Measurements from ENCODE around the gene ING1. TPM values are rescaled to one million over a fixed set of nuclear protein-coding genes. Genes with fewer than 3 reads are reported as not detected.
A peak's percentile ranks its signal among the peaks of the same experiment; 100 is the strongest.
"Not testable (repeated sequence)": the region's sequence is repeated elsewhere in the genome, so short reads cannot be mapped to it uniquely, and the experiment has no call there.

Gene ING1
- total and polyA plus RNA-seq, 7 donors = 5.2 to 16.9 (median 7.0) TPM

GRCh38 chr13:110716247-110716515 lies 2.7 kb downstream of the ING1 start:
- peak overlapping the region; percentile 90 for H3K4me3 ChIP-seq
- ATAC-seq = peak in 2 of 4 donors; percentile 12 to 20
- TF ChIP-seq, protein P1, sequence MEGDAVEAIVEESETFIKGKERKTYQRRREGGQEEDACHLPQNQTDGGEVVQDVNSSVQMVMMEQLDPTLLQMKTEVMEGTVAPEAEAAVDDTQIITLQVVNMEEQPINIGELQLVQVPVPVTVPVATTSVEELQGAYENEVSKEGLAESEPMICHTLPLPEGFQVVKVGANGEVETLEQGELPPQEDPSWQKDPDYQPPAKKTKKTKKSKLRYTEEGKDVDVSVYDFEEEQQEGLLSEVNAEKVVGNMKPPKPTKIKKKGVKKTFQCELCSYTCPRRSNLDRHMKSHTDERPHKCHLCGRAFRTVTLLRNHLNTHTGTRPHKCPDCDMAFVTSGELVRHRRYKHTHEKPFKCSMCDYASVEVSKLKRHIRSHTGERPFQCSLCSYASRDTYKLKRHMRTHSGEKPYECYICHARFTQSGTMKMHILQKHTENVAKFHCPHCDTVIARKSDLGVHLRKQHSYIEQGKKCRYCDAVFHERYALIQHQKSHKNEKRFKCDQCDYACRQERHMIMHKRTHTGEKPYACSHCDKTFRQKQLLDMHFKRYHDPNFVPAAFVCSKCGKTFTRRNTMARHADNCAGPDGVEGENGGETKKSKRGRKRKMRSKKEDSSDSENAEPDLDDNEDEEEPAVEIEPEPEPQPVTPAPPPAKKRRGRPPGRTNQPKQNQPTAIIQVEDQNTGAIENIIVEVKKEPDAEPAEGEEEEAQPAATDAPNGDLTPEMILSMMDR (IDR thresholded peaks at IDR 0.05) = no peak
- DNase-seq = peak; percentile 63 to 83
- H3K36me3 ChIP-seq (ENCODE audit: insufficient read depth in 1 of 2, low read depth in 1 of 2) = peaks cover 0 to 19% of the 10 kb centered on the region in 2 donors
- peak overlapping the region; percentile 99 for H3K27ac ChIP-seq
- intact Hi-C loops (cut with DNase I) = loop anchor here (2.0 to 10.0 kb wide), 3 partner anchors 99 to 151 kb away; no protein-coding TSS in a partner anchor
- H3K9me3 ChIP-seq = no peaks in the 10 kb centered on the region
- WGBS, 3 donors = 0% methylated on average over 12 of the region's 12 CpGs
- H3K4me1 ChIP-seq = peaks cover 22% of the 10 kb centered on the region
- H3K27me3 ChIP-seq (ENCODE audit: insufficient read depth in 3 of 3, low read length in 2 of 3) = no peaks in the 10 kb centered on the region

DNA sequence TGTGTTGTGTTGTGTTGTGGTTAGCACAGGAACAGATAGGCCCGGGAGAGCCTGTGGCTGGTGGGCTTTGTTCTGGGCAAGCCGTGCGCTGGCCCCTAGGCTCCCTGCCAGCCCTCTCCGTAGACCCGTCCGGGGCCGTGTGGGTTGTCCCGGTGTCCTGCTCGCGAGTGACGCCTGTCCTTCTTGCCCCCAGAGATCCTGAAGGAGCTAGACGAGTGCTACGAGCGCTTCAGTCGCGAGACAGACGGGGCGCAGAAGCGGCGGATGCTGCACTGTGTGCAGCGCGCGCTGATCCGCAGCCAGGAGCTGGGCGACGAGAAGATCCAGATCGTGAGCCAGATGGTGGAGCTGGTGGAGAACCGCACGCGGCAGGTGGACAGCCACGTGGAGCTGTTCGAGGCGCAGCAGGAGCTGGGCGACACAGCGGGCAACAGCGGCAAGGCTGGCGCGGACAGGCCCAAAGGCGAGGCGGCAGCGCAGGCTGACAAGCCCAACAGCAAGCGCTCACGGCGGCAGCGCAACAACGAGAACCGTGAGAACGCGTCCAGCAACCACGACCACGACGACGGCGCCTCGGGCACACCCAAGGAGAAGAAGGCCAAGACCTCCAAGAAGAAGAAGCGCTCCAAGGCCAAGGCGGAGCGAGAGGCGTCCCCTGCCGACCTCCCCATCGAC lies 5.7 kb downstream of the ING1 start:
- intact Hi-C loops (cut with DNase I) = loop anchor here in 1 of 2 donors (5.0 to 10.0 kb wide), 2 partner anchors 96 to 148 kb away; no protein-coding TSS in a partner anchor
- WGBS, 3 donors = 97 to 98% (median 98%) methylated on average over 55 to 61 of the region's 61 CpGs

GRCh38 chr13:110722971-110723370 lies 9.5 kb downstream of the ING1 start:
- Histone ChIP-seq H3K36me3 (ENCODE audit: insufficient read depth in 1 of 2, low read depth in 1 of 2) (peaks cover 0 to 35% of the 10 kb centered on the region in 2 donors), H3K27ac (no peak overlapping the region), H3K9me3 (no peaks in the 10 kb centered on the region), H3K4me1 (peaks cover 5% of the 10 kb centered on the region), H3K27me3 (ENCODE audit: insufficient read depth in 3 of 3, low read length in 2 of 3) (no peaks in the 10 kb centered on the region), H3K4me3 (no peak overlapping the region)
- DNase-seq = no peak
- WGBS, 3 donors = 65 to 69% (median 65%) methylated on average over 5 of the region's 5 CpGs
- no peak for ATAC-seq
- TF ChIP-seq, protein P1 (IDR thresholded peaks at IDR 0.05) = no peak
- intact Hi-C loops (cut with DNase I) = no loop called here

More for the DNA sequence above, 5.7 kb downstream of the ING1 start:
- no peak for ATAC-seq
- Histone ChIP-seq H3K27me3 (ENCODE audit: insufficient read depth in 3 of 3, low read length in 2 of 3) (no peaks in the 10 kb centered on the region), H3K9me3 (no peaks in the 10 kb centered on the region), H3K27ac (no peak overlapping the region), H3K36me3 (ENCODE audit: insufficient read depth in 1 of 2, low read depth in 1 of 2) (peaks cover 0 to 35% of the 10 kb centered on the region in 2 donors), H3K4me1 (peaks cover 18% of the 10 kb centered on the region), H3K4me3 (no peak overlapping the region)
- DNase-seq = no peak
- TF ChIP-seq, protein P1 (IDR thresholded peaks at IDR 0.05) = no peak

DNA sequence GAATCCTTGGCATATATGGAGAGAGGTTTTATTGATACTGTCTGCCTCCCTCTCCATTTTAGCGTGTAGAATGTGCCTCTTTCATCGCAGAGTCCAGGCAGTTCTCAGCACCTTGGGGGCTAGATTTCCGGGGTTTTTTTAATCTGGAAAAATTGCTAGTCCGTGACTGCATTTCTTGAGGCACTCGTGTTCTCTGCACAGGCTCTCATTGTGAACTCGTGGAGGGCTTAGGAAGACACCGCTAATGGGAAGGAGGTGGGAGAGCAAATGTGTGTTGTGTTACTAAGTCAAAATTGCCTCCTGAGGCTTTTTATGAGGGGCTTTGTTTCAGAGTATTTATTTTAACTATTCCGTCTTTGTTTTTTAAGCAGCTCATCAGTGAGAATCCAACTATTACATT lies 10.1 kb downstream of the ING1 start:
- Histone ChIP-seq H3K36me3 (ENCODE audit: insufficient read depth in 1 of 2, low read depth in 1 of 2) (peaks cover 0 to 35% of the 10 kb centered on the region in 2 donors), H3K9me3 (no peaks in the 10 kb centered on the region), H3K4me1 (no peaks in the 10 kb centered on the region), H3K27me3 (ENCODE audit: insufficient read depth in 3 of 3, low read length in 2 of 3) (no peaks in the 10 kb centered on the region), H3K27ac (no peak overlapping the region), H3K4me3 (no peak overlapping the region)
- no peak for DNase-seq
- TF ChIP-seq, protein P1 (IDR thresholded peaks at IDR 0.05) = no peak
- 52 to 67% (median 55%) methylated on average over 8 of the region's 8 CpGs for WGBS, 3 donors
- intact Hi-C loops (cut with DNase I) = no loop called here
- no peak for ATAC-seq

GRCh38 chr13:110726153-110726552 lies 12.7 kb downstream of the ING1 start:
- DNase-seq; ATAC-seq; H3K9me3 ChIP-seq; H3K27ac ChIP-seq; H3K4me3 ChIP-seq; intact Hi-C loops (cut with DNase I); H3K27me3 ChIP-seq (ENCODE audit: insufficient read depth in 3 of 3, low read length in 2 of 3); H3K4me1 ChIP-seq: not testable (repeated sequence)
- H3K36me3 ChIP-seq (ENCODE audit: insufficient read depth in 1 of 2, low read depth in 1 of 2) = peaks cover 0 to 16% of the 10 kb centered on the region in 2 donors
- WGBS, 3 donors = 94 to 98% (median 96%) methylated on average over 6 of the region's 6 CpGs
